Measurements from ENCODE around the gene MTO1. TPM values are rescaled to one million over a fixed set of nuclear protein-coding genes. Genes with fewer than 3 reads are reported as not detected.

MTO1 gene
- total RNA-seq, 2 experiments from 2014 or later = 42.1 to 43.2 TPM

DNA sequence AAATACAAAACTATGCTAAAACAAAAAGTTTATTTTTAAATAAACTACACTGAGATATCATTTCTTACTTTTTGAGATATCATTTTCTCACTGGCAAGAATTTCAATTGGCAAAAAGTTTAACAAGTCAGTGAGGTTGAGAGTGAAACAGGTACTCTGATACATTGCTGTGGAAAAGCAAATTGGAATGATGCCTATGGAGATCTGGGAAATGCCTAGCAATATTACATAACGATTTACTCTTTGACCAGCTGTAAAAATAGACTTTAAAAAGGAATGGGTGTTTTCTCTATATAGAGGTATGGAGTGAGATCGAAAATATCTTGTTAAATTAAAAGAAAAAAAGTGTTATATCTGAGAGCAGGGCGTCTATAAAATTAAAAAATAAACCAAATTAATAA, 26.3 kb upstream of the MTO1 start:
- Mint-ChIP-seq H3K36me3 (ENCODE audit: low read depth) (peaks cover 52% of the 10 kb centered on the region), H3K4me3 (no peak overlapping the region), H3K27me3 (no peaks in the 10 kb centered on the region), H3K4me1 (ENCODE audit: low read depth) (peaks cover 2% of the 10 kb centered on the region), H3K9me3 (no peaks in the 10 kb centered on the region), H3K27ac (no peak overlapping the region)
- TF ChIP-seq, protein P1, sequence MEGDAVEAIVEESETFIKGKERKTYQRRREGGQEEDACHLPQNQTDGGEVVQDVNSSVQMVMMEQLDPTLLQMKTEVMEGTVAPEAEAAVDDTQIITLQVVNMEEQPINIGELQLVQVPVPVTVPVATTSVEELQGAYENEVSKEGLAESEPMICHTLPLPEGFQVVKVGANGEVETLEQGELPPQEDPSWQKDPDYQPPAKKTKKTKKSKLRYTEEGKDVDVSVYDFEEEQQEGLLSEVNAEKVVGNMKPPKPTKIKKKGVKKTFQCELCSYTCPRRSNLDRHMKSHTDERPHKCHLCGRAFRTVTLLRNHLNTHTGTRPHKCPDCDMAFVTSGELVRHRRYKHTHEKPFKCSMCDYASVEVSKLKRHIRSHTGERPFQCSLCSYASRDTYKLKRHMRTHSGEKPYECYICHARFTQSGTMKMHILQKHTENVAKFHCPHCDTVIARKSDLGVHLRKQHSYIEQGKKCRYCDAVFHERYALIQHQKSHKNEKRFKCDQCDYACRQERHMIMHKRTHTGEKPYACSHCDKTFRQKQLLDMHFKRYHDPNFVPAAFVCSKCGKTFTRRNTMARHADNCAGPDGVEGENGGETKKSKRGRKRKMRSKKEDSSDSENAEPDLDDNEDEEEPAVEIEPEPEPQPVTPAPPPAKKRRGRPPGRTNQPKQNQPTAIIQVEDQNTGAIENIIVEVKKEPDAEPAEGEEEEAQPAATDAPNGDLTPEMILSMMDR (IDR thresholded peaks at IDR 0.05) = no peak
- CTCF ChIA-PET = no interaction called here
- POLR2A ChIA-PET = interaction anchor here (0.6 to 1.6 kb wide), 2 partner anchors 10 to 16 kb away, joined by 3 to 7 read pairs; partner anchors contain the start of gene CGAS
- intact Hi-C loops (cut with micrococcal nuclease) = no loop called here
- DNase-seq (no peak), ATAC-seq (no peak)

DNA sequence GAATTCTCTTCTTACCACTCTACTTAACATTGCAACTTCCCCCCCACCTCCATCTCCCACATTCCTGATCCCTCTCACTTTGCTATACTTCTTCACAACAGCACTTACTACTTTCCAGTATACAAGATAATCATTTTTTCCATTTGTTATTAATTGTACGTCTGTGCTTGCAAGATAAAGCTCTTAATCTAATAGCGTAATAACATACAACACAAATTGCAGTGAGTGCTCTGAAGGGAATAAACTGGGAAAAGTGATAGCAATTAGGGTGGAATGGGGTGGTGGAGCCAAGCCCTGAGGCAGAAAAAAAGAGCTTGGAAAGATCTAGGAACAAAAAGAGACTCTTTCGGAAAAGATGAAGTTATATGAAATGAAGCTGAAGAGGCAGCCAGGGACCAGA, 18.0 kb upstream of the MTO1 start:
- Mint-ChIP-seq H3K9me3 (no peaks in the 10 kb centered on the region), H3K27me3 (no peaks in the 10 kb centered on the region), H3K36me3 (ENCODE audit: low read depth) (peaks cover 53% of the 10 kb centered on the region), H3K27ac (no peak overlapping the region), H3K4me1 (ENCODE audit: low read depth) (peaks cover 23% of the 10 kb centered on the region), H3K4me3 (no peak overlapping the region)
- ChIA-PET CTCF (interaction anchor here (1.0 to 1.6 kb wide), 2 partner anchors 15 to 209 kb away, joined by 3 read pairs; no protein-coding TSS in a partner anchor), POLR2A (interaction anchor here (1.4 kb wide), 2 partner anchors 11 to 19 kb away, joined by 5 to 6 read pairs; no protein-coding TSS in a partner anchor)
- intact Hi-C loops (cut with micrococcal nuclease) = no loop called here
- DNase-seq (no peak), ATAC-seq (no peak)
- TF ChIP-seq, protein P1 (IDR thresholded peaks at IDR 0.05) = no peak

DNA sequence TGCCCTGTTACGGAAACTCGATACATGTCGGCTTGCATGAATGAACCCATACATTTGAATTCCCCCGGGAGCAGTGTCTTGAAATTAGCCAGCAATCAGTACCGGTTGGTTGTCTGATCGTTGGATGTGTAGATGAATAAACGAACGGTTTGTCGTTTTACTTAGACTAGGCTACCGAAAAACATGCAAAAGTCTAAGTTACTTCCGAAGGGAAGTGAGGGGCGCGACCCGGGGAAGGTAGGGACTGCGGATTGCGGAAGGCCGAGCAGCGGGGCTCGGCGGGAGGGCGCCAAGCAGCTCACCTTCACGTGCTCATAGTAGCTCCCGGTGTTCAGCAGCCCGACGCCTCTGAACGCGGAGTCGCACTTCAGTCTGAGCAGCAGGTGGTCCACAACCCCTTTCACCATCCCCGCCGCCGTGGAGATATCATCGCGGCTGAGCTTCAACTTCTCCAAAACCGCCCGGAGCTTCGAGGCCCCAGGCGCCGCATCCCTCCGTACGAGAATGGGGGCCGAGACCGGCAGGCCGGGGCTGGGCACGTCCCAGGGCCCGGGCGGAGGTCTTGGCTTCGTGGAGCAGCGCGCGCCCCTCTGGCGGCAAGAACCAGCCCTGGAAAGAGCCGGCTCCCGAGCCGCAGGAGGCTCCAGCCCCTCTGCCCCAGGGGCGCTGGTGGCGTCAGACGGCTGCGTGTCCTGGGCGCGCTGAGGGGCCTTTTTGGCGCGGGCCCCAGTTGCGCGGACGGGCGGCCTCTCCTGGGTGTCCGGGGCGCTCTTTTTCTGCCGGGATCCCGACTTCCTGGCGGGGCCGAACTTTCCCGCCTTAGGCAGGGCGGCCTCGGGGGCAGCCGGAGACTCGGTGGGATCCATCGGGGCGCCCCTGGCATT, 10.1 kb upstream of the MTO1 start:
- DNase-seq (peak; percentile 62), ATAC-seq (peak; percentile 52)
- Mint-ChIP-seq H3K9me3 (no peaks in the 10 kb centered on the region), H3K4me3 (peak overlapping the region; percentile 93), H3K36me3 (ENCODE audit: low read depth) (peaks cover 30% of the 10 kb centered on the region), H3K27me3 (no peaks in the 10 kb centered on the region), H3K27ac (peak overlapping the region; percentile 91), H3K4me1 (ENCODE audit: low read depth) (peaks cover 17% of the 10 kb centered on the region)
- ChIA-PET POLR2A (interaction anchor here (0.5 to 4.1 kb wide), 22 partner anchors 9 to 1833 kb away, joined by 3 to 61 read pairs (median 5); partner anchors contain the start of genes EEF1A1, KCNQ5, MTO1 and SLC17A5), CTCF (interaction anchor here (1.0 to 1.9 kb wide), 3 partner anchors 10 to 161 kb away, joined by 3 to 6 read pairs (median 5); partner anchors contain the start of gene MTO1)
- TF ChIP-seq, protein P1 (IDR thresholded peaks at IDR 0.05) = no peak
- intact Hi-C loops (cut with micrococcal nuclease) = no loop called here

DNA sequence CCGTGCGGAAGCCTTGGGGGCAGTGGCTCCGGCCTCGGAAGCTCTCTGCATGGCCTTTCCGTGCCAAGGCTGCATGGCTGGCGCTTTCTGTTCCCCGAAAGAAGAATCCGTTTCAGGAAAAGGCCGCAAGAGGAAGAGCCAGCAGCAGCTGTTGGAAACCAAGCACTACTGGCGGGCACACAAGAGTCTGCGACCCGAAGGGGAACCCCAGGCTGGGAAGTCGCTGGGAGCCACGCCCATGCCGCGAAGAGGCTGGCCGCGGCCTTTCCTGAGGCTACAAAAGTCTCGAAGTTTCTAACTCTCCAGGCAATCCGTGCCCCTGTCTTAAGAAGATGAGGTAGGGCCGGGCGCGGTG, 9.5 kb upstream of the MTO1 start, which contains the start of gene CGAS:
Gene CGAS (minus strand): TSS at position 191 of the 355 bp plus-strand sequence. CDS start 116 bp downstream, at position 75.
- ATAC-seq = peak; percentile 78
- Mint-ChIP-seq H3K27ac (peak within 1 kb of the TSS; percentile 91), H3K27me3 (no peaks in the 10 kb centered on the region), H3K4me3 (peak within 1 kb of the TSS; percentile 93), H3K4me1 (ENCODE audit: low read depth) (peaks cover 18% of the 10 kb centered on the region), H3K9me3 (no peaks in the 10 kb centered on the region), H3K36me3 (ENCODE audit: low read depth) (peaks cover 30% of the 10 kb centered on the region)
- CTCF ChIA-PET = no interaction called here
- TF ChIP-seq, protein P1 (IDR thresholded peaks at IDR 0.05) = no peak
- DNase-seq = peak; percentile 86
- intact Hi-C loops (cut with micrococcal nuclease) = no loop called here
- POLR2A ChIA-PET = interaction anchor here (0.5 to 4.1 kb wide), 19 partner anchors 9 to 1832 kb away, joined by 3 to 61 read pairs (median 5); partner anchors contain the start of genes EEF1A1, KCNQ5, MTO1 and SLC17A5
